K562 (cell line): Measurements from ENCODE around the gene C16orf92. TPM values are rescaled to one million over a fixed set of nuclear protein-coding genes. Genes with fewer than 3 reads are reported as not detected.
A peak's percentile ranks its signal among the peaks of the same experiment; 100 is the strongest.

ENCODE experiments used
- CTBP1 ChIP-seq: fragments of 450-650 bp; IDR thresholded peaks from 2 replicates; pipeline ENCODE4 v1.6.1; 2016; ENCODE audit warnings: borderline replicate concordance
- HDGF ChIP-seq: fragments of 450-650 bp; IDR thresholded peaks from 2 replicates; pipeline ENCODE4 v1.6.1; 2016
- HNRNPL ChIP-seq: fragments of 200-400 bp; formaldehyde crosslinking; IDR thresholded peaks from 2 replicates; pipeline ENCODE4 v1.6.1; 2017; ENCODE audit warnings: low read depth, mild to moderate bottlenecking, low read length
- NRF1 ChIP-seq, 2 experiments: fragments of 450-650 bp; IDR thresholded peaks in 1 of 2; conservative IDR thresholded peaks in 1 of 2; 2 replicates each; pipeline ENCODE4 v1.6.1; 2014; ENCODE audit warnings: mild to moderate bottlenecking in 2 of 2
- PHF21A ChIP-seq: fragments of 450-650 bp; IDR thresholded peaks from 2 replicates; pipeline ENCODE4 v1.6.1; 2017; ENCODE audit warnings: low read depth, borderline replicate concordance
- RFX1 ChIP-seq: fragments of 450-650 bp; IDR thresholded peaks from 2 replicates; pipeline ENCODE4 v1.6.1; 2016; ENCODE audit warnings: mild to moderate bottlenecking, moderate library complexity
- RFX5 ChIP-seq: IDR thresholded peaks from 2 replicates; pipeline ENCODE4 v1.6.1; 2011; ENCODE audit warnings: low read depth, mild to moderate bottlenecking, improper control_type of control experiment, low read length
- RNF2 ChIP-seq: sonication (generic); IDR thresholded peaks from 2 replicates; pipeline ENCODE4 v1.6.1; 2016
- SMC3 ChIP-seq: conservative IDR thresholded peaks from 2 replicates; pipeline ENCODE4 v1.6.1; 2011; ENCODE audit warnings: low read depth, low read length, improper control_type of control experiment; ENCODE audit not compliant: insufficient read depth
- TCF7 ChIP-seq: sonication (generic); IDR thresholded peaks from 2 replicates; pipeline ENCODE4 v1.6.1; 2016; ENCODE audit warnings: antibody characterized with exemption, borderline replicate concordance
- U2AF1 ChIP-seq: fragments of 200-400 bp; formaldehyde crosslinking; optimal IDR thresholded peaks from 2 replicates; pipeline ENCODE3; 2017; ENCODE audit warnings: mild to moderate bottlenecking, low read depth, low read length, moderate library complexity
- ZKSCAN3 ChIP-seq: fragments of 250-450 bp; sonication (Bioruptor Pico); IDR thresholded peaks from 2 replicates; pipeline ENCODE4 v1.4.0; 2020
- ZNF431 ChIP-seq: sonication (generic); formaldehyde crosslinking; IDR thresholded peaks from 2 replicates; pipeline ENCODE4 v1.8.0; 2022; ENCODE audit warnings: mild to moderate bottlenecking, missing genetic modification reagents
- polyA plus RNA-seq, 8 experiments: library from polyadenylated mRNA; depleted of rRNA in 4 of 8; stranded (reverse) in 5 of 8; unstranded in 3 of 8; fragments of >200 nt; fragmentation: Nextera tagmentation in 2 of 8; fragmentation: Illumina TruSeq in 1 of 8; extraction: Ambion mirVana in 2 of 8; extraction: Trizol in 1 of 8; gene quantifications; 2 replicates each; pipeline versions ENCODE4 v1.2.1 to v1.2.3, GENCODE V29; 2011 to 2014; ENCODE audit warnings: inconsistent platforms in 1 of 8, missing spikeins in 1 of 8
- total RNA-seq, 7 experiments: library from RNA; depleted of rRNA in 6 of 7; stranded (reverse); fragments of >200 nt in 6 of 7; fragmentation: Illumina TruSeq in 2 of 7; extraction: Trizol in 2 of 7; gene quantifications; 2 replicates each; pipeline versions ENCODE4 v1.2.1 to v1.2.3, GENCODE V29; 2011 to 2021; ENCODE audit warnings: low replicate concordance in 1 of 7
- TF ChIP-seq, protein P1 (sequence below): fragments of 450-650 bp; IDR thresholded peaks from 2 replicates; pipeline ENCODE4 v1.6.1; 2016; ENCODE audit warnings: missing biosample characterization, missing genetic modification characterization
- TF ChIP-seq, protein P2 (sequence below): fragments of 250-450 bp; sonication (Bioruptor Pico); IDR thresholded peaks from 2 replicates; pipeline ENCODE4 v1.5.0; 2021
- TF ChIP-seq, protein P3 (sequence below): sonication (generic); formaldehyde crosslinking; IDR thresholded peaks from 2 replicates; pipeline ENCODE4 v1.8.0; 2023; ENCODE audit warnings: mild to moderate bottlenecking, missing genetic modification reagents
- TF ChIP-seq, protein P4 (sequence below): IDR thresholded peaks from 3 replicates; pipeline ENCODE4 v1.6.1; 2011; ENCODE audit warnings: borderline replicate concordance, mild to moderate bottlenecking, moderate library complexity; ENCODE audit not compliant: insufficient read length; ENCODE audit errors: extremely low read depth
- TF ChIP-seq, protein P5 (sequence below): fragments of 450-650 bp; IDR thresholded peaks from 2 replicates; pipeline ENCODE4 v1.6.1; 2016; ENCODE audit warnings: mild to moderate bottlenecking

The C16orf92 gene
- total and polyA plus RNA-seq, 9 of the 15 experiments (the other 6 are each of a cell fraction or from before 2014, with no cell fraction given): not detected

DNA sequence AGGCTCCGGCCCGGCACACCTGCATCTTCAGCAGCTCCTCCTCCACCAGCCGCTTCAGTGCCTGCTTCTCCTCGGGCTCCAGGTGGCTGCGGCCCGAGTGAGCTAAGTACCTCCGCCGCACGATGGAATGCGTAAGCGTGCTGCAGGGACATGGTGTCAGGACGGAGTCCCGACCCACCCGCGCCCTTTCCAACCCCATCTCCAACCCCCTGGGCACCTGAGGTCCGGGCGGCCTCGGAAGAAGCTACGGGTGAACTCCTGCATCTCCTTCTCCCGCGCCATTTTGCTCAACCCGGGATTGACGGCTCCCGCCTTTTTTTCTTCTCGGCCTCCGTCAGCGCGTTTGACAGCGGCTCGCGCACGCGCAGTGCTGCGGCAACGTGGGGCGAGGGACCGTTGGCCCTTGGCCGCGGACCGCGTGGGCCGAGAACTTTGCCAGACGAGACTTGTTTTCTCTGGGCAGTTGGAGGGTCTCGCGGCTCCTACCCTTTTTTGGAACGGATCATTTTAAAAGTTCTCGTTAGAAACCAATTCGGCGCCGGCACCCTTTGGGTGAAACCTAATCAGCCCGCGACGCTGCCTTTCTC, 27.6 kb upstream of the C16orf92 start, which contains the start of gene HIRIP3 (continued):
- TF ChIP-seq U2AF1: no peak
- TF ChIP-seq RFX5: no peak
- TF ChIP-seq, protein P1, sequence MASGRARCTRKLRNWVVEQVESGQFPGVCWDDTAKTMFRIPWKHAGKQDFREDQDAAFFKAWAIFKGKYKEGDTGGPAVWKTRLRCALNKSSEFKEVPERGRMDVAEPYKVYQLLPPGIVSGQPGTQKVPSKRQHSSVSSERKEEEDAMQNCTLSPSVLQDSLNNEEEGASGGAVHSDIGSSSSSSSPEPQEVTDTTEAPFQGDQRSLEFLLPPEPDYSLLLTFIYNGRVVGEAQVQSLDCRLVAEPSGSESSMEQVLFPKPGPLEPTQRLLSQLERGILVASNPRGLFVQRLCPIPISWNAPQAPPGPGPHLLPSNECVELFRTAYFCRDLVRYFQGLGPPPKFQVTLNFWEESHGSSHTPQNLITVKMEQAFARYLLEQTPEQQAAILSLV: no peak
- no peak for TF ChIP-seq SMC3
- TF ChIP-seq, protein P2, sequence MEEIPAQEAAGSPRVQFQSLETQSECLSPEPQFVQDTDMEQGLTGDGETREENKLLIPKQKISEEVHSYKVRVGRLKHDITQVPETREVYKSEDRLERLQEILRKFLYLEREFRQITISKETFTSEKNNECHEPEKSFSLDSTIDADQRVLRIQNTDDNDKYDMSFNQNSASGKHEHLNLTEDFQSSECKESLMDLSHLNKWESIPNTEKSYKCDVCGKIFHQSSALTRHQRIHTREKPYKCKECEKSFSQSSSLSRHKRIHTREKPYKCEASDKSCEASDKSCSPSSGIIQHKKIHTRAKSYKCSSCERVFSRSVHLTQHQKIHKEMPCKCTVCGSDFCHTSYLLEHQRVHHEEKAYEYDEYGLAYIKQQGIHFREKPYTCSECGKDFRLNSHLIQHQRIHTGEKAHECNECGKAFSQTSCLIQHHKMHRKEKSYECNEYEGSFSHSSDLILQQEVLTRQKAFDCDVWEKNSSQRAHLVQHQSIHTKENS (CRISPR knock-in tag): no peak
- no peak for TF ChIP-seq HNRNPL
- TF ChIP-seq, protein P3, sequence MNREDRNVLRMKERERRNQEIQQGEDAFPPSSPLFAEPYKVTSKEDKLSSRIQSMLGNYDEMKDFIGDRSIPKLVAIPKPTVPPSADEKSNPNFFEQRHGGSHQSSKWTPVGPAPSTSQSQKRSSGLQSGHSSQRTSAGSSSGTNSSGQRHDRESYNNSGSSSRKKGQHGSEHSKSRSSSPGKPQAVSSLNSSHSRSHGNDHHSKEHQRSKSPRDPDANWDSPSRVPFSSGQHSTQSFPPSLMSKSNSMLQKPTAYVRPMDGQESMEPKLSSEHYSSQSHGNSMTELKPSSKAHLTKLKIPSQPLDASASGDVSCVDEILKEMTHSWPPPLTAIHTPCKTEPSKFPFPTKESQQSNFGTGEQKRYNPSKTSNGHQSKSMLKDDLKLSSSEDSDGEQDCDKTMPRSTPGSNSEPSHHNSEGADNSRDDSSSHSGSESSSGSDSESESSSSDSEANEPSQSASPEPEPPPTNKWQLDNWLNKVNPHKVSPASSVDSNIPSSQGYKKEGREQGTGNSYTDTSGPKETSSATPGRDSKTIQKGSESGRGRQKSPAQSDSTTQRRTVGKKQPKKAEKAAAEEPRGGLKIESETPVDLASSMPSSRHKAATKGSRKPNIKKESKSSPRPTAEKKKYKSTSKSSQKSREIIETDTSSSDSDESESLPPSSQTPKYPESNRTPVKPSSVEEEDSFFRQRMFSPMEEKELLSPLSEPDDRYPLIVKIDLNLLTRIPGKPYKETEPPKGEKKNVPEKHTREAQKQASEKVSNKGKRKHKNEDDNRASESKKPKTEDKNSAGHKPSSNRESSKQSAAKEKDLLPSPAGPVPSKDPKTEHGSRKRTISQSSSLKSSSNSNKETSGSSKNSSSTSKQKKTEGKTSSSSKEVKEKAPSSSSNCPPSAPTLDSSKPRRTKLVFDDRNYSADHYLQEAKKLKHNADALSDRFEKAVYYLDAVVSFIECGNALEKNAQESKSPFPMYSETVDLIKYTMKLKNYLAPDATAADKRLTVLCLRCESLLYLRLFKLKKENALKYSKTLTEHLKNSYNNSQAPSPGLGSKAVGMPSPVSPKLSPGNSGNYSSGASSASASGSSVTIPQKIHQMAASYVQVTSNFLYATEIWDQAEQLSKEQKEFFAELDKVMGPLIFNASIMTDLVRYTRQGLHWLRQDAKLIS (CRISPR knock-in tag): no peak
- no peak for TF ChIP-seq RFX1
- TF ChIP-seq ZKSCAN3 (CRISPR knock-in tag): no peak
- peak; percentile 58; the same call in 1 of the 2 replicates for TF ChIP-seq RNF2
- TF ChIP-seq, protein P4, sequence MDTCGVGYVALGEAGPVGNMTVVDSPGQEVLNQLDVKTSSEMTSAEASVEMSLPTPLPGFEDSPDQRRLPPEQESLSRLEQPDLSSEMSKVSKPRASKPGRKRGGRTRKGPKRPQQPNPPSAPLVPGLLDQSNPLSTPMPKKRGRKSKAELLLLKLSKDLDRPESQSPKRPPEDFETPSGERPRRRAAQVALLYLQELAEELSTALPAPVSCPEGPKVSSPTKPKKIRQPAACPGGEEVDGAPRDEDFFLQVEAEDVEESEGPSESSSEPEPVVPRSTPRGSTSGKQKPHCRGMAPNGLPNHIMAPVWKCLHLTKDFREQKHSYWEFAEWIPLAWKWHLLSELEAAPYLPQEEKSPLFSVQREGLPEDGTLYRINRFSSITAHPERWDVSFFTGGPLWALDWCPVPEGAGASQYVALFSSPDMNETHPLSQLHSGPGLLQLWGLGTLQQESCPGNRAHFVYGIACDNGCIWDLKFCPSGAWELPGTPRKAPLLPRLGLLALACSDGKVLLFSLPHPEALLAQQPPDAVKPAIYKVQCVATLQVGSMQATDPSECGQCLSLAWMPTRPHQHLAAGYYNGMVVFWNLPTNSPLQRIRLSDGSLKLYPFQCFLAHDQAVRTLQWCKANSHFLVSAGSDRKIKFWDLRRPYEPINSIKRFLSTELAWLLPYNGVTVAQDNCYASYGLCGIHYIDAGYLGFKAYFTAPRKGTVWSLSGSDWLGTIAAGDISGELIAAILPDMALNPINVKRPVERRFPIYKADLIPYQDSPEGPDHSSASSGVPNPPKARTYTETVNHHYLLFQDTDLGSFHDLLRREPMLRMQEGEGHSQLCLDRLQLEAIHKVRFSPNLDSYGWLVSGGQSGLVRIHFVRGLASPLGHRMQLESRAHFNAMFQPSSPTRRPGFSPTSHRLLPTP: no peak
- no peak; the same call in 1 of the 2 replicates for TF ChIP-seq TCF7
- TF ChIP-seq ZNF431 (CRISPR knock-in tag): no peak
- TF ChIP-seq PHF21A: no peak
- TF ChIP-seq, protein P5, sequence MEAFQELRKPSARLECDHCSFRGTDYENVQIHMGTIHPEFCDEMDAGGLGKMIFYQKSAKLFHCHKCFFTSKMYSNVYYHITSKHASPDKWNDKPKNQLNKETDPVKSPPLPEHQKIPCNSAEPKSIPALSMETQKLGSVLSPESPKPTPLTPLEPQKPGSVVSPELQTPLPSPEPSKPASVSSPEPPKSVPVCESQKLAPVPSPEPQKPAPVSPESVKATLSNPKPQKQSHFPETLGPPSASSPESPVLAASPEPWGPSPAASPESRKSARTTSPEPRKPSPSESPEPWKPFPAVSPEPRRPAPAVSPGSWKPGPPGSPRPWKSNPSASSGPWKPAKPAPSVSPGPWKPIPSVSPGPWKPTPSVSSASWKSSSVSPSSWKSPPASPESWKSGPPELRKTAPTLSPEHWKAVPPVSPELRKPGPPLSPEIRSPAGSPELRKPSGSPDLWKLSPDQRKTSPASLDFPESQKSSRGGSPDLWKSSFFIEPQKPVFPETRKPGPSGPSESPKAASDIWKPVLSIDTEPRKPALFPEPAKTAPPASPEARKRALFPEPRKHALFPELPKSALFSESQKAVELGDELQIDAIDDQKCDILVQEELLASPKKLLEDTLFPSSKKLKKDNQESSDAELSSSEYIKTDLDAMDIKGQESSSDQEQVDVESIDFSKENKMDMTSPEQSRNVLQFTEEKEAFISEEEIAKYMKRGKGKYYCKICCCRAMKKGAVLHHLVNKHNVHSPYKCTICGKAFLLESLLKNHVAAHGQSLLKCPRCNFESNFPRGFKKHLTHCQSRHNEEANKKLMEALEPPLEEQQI: no peak
- no peak; the same call in 1 of the 2 replicates for TF ChIP-seq CTBP1
- 0 out of 2 replicates have a peak, but pooled peaks have one; percentile 41 for TF ChIP-seq HDGF
- TF ChIP-seq NRF1 (conservative IDR thresholded peaks at IDR 0.05 in 1 of 2, IDR thresholded peaks at IDR 0.05 in 1 of 2): peak; percentile 97 to 98
